Measurements from ENCODE around the gene TOM1. TPM values are rescaled to one million over a fixed set of nuclear protein-coding genes. Genes with fewer than 3 reads are reported as not detected.

The TOM1 gene
- total RNA-seq, 1 experiment from 2014 or later: 22.3 TPM

DNA sequence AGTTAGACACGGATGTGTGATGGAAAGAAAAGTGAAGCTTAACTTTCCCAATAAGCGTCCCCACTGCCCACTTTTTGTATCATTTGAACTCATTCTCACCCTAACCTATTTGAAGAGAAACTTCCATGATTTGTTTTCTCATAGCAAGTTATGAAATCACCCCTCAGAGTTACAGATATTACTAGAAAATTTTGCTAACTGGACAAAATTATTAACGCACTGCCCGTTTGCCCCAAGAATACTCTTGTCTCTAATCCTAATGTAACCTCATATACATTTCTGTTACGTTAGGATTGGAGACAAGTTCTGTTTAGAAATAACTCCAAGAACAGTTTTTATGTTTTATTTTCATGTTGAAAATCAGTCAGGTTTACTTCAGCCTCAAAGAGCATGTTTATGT is 25.5 kb downstream of the TOM1 start:
- Histone ChIP-seq H3K23ac (ENCODE audit: insufficient read length, low read depth, low read length) (no peak overlapping the region), H3K79me1 (ENCODE audit: insufficient read depth, low read depth, low read length, poor library complexity, severe bottlenecking) (no peaks in the 10 kb centered on the region), H4K8ac (replicated peaks; ENCODE audit: insufficient read length, low read depth, low read length) (no peak overlapping the region), H3K14ac (ENCODE audit: insufficient read depth, low read length) (no peak overlapping the region), H3K9ac (ENCODE audit: extremely low read depth, insufficient read length, low read length) (no peak overlapping the region), H3K18ac (ENCODE audit: insufficient read length, low read depth, low read length) (no peak overlapping the region), H2BK15ac (ENCODE audit: low read depth, low read length) (no peak overlapping the region), H4K20me1 (ENCODE audit: control insufficient read depth, insufficient read depth, insufficient read length) (no peaks in the 10 kb centered on the region), H2AK5ac (ENCODE audit: insufficient read length, low read length) (no peak overlapping the region), H3K4me2 (ENCODE audit: insufficient read depth, insufficient read length, low read length) (no peak overlapping the region), H3K27ac (ENCODE audit: insufficient read length, low read depth, low read length) (no peak overlapping the region), H3K79me2 (ENCODE audit: insufficient read depth, low read length) (no peaks in the 10 kb centered on the region), H3T11ph (ENCODE audit: low read length) (no peak overlapping the region), H3K9me3 (ENCODE audit: control insufficient read depth, low read depth, low read length) (no peaks in the 10 kb centered on the region), H3K27me3 (ENCODE audit: insufficient read depth, low read length) (no peaks in the 10 kb centered on the region), H4K91ac (ENCODE audit: insufficient read length, low read depth, low read length) (no peak overlapping the region), H3K4ac (ENCODE audit: low read depth, low read length) (no peak overlapping the region), H3K23me2 (ENCODE audit: insufficient read length, low read depth, low read length, poor library complexity, severe bottlenecking) (no peaks in the 10 kb centered on the region), H2AFZ (ENCODE audit: low read length) (no peak overlapping the region), H3K56ac (ENCODE audit: insufficient read length, low read depth, low read length) (no peak overlapping the region), H2BK20ac (ENCODE audit: low read depth, low read length, poor library complexity, severe bottlenecking) (no peak overlapping the region), H2BK12ac (ENCODE audit: insufficient read length, low read depth, low read length) (no peak overlapping the region), H2BK5ac (ENCODE audit: insufficient read length, low read length) (no peak overlapping the region), H3K4me1 (ENCODE audit: insufficient read depth, low read length) (no peaks in the 10 kb centered on the region), H2BK120ac (ENCODE audit: low read depth, low read length, poor library complexity, severe bottlenecking) (no peak overlapping the region), H4K5ac (ENCODE audit: insufficient read length, low read depth, low read length) (no peak overlapping the region)
- Mint-ChIP-seq H3K27ac (no peak overlapping the region), H3K27me3 (ENCODE audit: low read depth) (no peaks in the 10 kb centered on the region), H3K9me3 (no peaks in the 10 kb centered on the region), H3K4me1 (no peaks in the 10 kb centered on the region), H3K4me3 (no peak overlapping the region), H3K36me3 (ENCODE audit: insufficient read depth in 1 of 3, low read depth in 3 of 3) (peaks cover 6 to 37% (median 28%) of the 10 kb centered on the region in 3 experiments; a peak in 6 of 7 replicates)
- no peak for DNase-seq
- no CpG with 5 or more reads among the region's 5 CpGs for WGBS (ENCODE audit: extremely low coverage, insufficient read length, low lambda C conversion rate)
- TF ChIP-seq, protein P1, sequence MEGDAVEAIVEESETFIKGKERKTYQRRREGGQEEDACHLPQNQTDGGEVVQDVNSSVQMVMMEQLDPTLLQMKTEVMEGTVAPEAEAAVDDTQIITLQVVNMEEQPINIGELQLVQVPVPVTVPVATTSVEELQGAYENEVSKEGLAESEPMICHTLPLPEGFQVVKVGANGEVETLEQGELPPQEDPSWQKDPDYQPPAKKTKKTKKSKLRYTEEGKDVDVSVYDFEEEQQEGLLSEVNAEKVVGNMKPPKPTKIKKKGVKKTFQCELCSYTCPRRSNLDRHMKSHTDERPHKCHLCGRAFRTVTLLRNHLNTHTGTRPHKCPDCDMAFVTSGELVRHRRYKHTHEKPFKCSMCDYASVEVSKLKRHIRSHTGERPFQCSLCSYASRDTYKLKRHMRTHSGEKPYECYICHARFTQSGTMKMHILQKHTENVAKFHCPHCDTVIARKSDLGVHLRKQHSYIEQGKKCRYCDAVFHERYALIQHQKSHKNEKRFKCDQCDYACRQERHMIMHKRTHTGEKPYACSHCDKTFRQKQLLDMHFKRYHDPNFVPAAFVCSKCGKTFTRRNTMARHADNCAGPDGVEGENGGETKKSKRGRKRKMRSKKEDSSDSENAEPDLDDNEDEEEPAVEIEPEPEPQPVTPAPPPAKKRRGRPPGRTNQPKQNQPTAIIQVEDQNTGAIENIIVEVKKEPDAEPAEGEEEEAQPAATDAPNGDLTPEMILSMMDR (conservative IDR thresholded peaks at IDR 0.05): no peak
